Stimulated activated CD4-positive, alpha-beta T cell treated with anti-CD3 and anti-CD28 coated beads, Interleukin-2, amount 100 ng/mL, for 24 hours (primary cell): ENCODE data around the gene MTSS2.
A peak's percentile ranks its signal among the peaks of the same experiment; 100 is the strongest.

Experiments
- DNase-seq, 2 donors: peaks; one replicate each; pipeline ENCODE4 v3.0.0-alpha.2; 2020

The MTSS2 gene

DNA sequence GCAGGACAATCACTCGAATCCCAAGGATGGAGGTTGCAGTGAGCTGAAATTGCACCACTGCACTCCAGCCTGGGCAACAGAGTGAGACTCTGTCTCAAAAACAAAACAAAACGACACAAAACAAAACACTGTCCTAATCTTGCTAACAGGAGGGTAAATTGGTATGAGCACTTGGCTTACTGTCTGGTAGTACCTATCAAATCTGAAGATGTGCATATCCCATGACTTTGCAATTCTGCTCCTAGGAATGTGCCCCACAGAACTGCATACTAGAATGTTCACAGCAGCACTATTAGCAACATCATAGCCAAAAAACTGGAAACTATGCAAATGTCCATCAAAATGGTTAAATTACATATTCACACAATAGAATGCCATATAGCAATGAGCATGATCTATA lies 15.7 kb downstream of the MTSS2 start:
- no peak for DNase-seq

DNA sequence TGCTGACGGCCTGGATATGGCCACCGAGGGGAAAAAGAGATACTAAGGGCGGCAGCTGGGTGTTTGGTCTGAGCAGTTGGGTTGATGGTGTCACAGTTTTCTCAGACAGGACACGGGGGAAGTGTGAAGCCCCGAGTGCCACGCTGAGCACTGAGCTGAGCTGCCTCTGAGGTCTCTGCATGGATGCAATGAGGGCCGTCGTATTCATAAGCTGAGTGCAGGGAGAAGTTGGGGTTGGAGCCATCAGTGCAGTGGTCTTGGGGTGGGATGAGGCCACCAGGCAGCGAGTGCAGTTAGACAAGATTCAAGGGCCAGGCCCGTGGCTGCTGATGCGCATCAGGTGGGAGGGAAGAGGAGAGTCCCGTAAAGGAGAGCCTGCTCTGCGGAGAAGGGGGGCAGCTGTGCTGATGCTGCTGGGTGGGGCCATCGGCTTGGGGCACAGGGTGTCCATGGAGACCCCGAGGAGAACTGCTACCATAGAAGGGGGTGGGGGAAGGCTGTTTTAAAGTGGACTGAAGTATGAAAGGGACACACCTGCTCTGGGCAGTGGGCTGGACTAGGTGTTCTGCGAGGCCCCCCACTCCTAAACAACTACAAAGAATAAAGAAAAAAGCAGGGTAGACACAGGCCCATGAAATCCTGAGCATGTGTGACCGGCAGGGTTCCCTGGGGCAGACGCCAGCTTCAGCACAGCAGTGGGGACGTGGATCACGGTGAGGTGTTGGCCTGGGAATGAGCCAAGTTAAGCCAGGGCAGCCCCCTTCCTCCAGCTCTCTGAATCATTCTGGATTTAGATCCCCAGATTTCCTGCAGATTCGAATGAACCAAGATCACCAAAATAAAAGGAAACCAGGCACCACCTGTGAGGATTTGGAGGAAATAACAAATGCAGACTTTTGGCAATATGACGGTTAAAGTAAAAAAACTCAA lies 19.8 kb downstream of the MTSS2 start:
- DNase-seq, result no peak

DNA sequence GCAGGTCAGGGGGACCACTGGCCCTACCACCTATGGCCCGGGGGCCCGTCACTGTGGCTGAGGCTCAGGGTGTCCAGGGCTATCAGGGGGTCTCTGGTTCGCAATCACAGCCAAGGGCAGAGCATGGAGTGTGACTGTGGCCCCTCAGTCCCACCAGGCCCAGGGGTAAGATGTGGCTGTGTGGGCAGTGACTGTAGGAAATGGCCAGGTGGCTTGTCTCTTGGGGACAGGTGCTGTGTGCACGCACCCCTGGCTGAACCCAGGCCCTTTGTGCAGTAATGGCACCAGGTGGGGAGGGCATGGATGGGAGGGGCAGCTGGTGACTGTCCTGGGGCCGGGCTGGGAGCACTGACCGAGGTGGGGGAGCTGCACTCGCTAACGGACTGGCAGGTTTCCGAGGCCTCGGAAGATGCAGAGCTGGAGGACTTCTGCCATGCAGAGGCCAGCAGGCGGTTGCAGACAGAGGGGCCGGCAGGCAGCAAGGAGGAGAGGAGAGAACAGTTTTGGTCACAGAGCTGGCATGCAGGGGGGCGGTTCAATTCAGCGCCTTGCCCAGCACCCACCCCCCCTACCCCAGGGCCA lies 20.6 kb downstream of the MTSS2 start:
- DNase-seq, result no peak

DNA sequence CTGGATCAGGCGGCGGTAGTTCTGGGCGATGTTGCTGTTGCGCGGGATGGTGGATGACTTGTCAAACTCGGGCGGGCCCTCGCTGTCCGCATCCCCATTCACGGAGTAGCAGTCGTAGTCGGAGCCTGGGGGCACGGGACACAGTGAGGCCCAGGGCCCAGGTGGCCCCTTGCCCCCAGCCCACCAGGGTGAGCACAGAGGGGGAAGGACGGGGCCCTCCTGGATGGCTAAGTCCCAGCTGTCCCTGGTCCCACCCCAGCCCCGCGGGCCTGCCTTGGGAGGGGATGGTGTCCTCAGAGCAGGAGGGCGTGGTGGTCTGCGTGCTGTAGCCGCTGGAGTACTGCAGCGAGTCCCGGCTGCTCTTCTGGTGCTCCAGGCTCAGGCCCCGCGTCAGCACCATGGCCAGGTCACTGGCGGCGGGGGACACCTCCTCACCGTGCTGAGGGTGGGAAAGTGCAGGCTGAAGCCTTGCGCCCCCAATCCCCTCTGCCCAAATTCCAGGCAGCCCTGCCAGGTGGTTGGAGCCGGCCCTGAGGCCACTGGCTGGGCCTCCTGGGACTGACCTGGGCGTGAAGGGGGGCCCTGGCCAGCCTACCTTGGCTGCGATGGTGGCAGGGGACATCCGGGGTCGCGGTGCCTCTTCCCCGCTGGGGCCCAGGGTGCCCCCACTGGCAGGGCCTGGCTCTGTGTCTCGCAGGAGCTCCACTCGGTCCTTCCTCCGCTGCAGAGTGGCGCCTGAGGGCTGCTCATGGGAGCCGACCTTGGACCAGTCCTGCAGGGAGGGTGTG lies 21.3 kb downstream of the MTSS2 start:
- DNase-seq, result no peak

DNA sequence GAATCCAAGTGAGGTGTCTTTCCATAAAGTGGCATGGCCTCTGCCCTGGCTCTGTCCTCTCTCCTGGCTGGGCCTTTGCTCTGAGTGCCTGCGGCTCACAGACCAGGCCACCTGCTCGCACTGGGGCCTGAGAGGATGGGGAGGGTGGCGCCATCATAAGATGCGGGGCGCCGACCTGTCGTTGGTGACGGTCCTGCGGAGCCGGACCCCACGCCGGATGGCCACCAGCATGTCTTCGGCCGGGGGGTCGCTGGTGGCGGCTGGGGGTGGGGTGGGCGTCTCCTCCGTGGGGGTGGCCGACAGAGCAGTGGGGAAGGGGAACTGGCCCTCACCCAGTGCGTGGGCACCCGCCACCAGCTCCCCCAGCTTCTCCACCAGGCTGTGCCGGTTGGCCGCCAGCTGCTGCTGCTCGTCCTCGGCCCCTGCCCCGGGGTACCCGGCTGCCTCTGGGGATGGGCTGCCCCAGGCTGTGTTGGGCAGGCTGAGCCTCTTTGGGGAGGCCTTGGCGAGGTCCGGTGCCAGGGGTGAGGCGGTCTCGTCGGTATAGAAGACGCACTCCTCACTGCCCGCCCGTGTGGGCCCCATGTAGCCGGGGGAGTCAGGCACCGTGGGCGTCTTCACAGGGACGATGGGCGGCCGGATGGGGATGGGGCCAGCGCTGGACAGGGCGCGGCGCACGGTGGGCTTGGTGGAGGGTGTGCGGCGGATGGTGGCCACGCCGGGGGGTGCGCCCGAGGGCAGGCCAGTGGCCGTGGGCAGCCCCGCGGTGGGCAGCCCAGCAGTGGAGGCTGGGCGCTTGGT lies 22.1 kb downstream of the MTSS2 start:
- no peak for DNase-seq

DNA sequence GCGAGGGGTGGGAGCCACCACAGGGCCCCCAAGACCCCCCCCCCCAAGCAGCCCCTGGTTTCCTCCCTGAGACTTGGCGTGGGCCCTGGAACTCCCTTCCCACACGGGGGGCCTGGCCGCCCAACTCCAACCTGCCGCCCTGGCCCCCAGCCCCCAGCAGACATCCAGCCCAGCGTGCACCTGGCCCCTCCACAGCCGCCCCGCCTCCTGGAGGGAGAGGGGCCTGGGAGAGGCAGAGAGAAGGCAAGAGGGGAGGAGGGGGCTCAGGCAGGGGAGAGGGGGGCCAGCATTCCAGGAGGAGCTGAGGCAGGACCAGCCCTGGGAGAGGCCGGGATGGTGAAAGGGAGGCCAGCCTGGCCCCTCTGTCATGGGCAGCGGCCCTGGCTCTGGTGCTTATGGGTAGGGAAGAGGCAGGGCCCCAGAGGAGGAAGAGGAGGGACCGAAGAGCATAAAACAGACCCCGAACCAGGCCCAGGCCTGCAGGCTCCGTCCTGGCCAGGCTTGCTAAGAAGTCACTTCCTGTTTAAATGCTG lies 22.8 kb downstream of the MTSS2 start:
- DNase-seq, result no peak

DNA sequence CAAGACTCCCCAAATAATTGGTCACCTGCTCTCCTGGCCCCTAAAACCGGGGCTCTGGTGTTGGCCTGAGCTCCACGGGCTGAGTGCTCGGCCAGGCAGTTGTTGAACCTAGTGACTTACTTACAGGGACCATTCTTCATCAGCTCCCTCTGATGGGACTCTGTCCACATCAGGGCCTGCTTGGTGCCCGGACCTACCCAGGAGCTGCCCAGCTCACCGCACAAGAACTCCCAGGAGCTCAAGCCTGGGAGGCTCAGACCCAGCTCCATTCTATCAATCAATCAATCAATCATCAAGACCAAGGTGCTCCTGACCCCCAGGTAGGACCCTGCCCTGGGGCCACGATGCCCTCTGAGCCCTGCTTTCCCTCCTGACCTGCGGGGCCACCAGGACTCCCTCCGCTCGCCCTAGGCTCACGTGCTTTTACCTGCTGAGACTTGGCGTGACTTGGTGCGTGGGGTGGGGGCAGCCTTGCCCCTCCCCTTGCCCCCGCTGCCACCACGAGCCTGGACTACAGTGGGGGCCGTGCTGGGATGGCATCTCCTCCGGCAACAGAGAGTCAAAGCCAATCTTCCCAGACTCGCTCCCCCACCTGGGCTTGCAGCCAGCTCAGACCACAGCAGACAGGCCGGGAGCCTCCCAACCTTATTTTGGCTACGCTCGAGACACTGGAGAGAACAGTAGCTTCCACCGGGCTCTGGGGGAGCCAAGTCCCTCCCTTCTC lies 23.8 kb downstream of the MTSS2 start:
- no peak for DNase-seq

DNA sequence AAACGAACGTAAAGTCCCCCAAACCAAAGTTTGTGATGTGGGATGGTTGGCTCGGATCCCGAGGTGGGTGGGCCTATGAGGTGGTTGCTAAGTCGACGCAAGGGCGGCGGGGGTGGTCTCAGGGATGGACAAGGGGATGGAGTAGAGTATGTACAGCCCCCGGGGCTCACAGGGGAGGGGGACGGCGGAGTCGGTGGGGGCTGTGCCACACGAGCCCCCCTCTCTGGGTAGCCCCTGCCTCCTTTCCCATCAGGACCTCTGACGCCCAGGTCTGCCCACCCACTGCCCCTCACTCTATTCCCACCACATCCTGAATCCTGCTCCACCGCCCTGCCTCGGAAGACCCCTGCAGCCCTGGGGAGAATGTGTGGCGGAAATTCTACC lies 24.3 kb downstream of the MTSS2 start:
- DNase-seq, result no peak

DNA sequence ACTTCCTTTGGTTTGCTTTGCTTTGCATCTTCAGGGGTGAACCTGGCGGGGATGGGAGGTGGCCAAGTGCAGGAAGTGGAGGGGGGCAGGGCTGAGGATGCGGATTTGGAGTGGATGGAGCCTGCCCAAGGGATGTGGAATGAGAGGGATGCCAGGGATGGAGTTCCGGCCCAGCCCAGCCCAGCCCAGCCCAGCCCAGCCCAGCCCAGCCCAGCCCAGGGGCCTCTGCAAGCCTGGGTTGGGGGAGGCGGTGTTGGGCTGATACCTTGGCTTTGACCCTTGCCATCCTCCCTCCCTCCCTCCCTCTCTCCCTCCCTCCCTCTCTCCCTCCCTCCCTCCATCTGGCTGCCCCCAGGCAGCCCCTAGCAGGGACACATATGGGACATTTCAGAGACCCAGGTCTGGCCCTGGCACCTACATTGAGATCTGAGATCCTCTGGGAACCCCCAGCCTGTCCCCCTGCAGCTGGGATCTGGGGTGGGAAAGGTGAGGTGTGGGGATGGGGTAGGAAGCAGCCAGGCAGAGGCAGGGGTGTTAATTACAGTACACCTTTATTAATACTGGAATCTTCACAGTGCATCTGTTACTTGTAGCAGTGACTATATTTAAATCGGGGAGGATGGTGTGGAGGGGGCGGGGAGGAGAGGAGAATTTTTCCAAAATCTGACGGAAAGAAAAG lies 25.0 kb downstream of the MTSS2 start:
- no peak for DNase-seq

DNA sequence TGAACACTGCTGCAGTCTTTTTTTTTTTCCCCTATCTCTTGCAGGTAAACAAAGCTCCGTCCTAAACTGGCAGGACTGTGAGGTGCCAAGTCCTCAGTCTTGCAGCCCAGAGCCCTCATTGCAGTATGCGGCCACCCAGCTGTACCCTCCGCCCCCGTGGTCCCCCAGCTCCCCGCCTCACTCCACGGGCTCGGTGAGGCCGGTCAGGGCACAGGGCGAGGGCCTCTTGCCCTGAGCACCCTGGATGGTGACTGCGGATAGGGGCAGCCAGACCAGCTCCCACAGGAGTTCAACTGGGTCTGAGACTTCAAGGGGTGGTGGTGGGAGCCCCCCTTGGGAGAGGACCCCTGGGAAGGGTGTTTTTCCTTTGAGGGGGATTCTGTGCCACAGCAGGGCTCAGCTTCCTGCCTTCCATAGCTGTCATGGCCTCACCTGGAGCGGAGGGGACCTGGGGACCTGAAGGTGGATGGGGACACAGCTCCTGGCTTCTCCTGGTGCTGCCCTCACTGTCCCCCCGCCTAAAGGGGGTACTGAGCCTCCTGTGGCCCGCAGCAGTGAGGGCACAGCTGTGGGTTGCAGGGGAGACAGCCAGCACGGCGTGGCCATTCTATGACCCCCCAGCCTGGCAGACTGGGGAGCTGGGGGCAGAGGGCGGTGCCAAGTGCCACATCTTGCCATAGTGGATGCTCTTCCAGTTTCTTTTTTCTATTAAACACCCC lies 25.7 kb downstream of the MTSS2 start:
- no peak for DNase-seq

DNA sequence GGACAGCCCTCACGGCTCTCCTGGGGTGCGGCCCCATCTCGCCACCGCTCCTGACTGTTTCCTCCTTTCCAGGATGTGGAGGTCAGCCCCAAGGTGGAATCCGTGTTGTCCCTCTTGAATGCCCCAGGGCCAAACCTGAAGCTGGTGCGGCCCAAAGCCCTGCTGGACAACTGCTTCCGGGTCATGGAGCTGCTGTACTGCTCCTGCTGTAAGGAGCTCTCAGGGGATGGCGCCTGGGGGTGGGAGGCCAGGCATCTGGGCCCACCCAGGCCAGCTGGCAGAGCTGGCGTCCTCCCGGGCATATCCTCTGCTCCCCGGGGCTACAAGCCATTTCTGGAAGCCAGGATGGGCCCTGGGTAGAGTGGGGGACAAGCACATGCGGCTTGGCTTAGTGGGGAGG lies 26.3 kb downstream of the MTSS2 start:
- DNase-seq, result no peak

DNA sequence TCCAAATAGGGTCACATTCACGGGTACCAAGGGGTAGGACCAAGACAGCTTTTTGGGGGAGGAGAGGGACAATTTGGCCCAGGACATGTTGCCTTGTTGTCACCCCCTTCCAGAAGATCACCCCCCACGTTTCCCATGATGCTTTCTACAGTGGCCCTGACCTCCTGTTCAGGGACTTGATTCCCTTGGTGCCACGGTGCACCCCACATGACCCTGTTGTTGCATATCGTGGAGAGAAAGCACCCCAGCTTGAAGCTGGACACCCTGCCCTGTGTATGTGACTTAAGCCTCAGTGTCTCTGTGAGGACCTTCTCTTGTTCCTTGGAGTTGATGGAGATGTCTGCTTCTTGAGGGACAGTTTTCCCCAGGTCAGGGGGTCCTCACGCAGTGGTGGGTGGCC lies 26.9 kb downstream of the MTSS2 start:
- DNase-seq, result no peak

DNA sequence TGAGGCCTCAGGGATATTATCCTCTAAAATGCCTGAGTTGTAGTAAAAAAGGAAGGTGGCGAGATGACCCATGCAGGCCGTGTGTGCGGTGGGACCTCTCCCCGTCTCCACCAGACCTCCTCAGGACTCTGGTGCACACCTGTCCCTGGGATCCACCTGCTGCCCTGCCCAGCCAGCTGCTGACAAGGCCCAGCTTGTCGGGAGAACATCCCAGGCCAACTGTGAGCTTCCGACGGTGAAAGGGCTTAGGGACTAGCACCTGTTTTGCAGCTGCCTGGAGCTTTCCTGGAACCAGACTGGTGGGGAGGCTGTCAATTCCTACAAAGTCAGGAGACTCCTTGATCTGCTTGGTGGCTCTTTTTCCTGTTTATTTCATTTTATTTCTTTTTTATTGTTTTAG lies 27.9 kb downstream of the MTSS2 start:
- no peak for DNase-seq

DNA sequence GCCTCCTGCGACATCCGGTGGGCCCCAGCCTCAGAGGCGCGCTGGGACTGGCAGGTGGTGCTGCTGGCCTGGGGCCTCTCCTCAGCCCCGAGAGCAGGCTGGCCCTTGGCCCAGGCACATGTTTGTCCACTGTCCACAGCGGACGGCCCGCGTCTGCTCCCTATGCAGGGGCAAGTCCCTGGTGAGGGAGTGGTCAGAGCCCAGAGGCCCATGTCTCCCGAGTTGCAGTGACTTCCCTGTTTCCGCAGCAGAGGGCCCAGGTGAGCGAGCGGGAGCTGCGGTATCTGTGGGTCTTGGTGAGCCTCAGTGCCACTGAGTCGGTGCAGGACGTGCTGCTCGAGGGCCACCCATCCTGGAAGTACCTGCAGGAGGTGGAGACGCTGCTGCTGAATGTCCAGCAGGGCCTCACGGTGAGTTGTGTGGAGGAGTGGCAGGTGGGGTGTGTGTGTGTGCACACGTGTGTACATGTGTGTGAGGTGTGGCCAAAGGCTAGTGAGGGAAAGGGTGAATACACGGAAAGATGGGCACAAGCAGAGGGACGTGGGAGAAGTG lies 29.1 kb downstream of the MTSS2 start:
- DNase-seq, result no peak

DNA sequence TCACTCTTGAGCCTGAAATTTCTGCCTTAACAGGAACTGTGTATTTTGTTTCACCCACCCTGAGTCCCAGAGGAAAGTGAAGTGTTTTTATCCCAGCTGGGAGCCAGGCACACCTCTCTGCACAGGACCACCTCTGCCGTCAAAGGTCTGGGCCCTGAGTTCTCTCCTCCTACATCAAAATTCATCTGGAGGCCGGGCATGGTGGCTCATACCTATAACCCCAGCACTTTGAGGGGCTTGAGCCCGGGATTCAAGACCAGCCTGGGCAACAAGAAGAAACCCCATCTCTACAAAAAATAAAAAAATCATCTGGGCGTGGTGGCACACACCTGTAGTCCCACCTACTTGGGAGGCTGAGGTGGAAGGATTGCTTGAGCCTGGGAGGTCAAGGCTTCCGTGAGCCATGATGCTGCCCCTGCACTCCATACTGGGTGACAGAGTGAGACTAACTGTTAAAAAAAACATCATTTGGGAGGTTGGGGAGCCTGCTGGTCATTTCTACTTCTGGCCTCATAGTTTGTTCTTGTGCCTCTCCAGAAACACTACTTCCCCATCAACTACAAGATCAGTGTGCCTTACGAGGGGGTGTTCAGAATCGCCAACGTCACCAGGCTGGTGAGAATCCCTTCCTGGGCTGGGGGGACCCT lies 29.7 kb downstream of the MTSS2 start:
- no peak for DNase-seq

DNA sequence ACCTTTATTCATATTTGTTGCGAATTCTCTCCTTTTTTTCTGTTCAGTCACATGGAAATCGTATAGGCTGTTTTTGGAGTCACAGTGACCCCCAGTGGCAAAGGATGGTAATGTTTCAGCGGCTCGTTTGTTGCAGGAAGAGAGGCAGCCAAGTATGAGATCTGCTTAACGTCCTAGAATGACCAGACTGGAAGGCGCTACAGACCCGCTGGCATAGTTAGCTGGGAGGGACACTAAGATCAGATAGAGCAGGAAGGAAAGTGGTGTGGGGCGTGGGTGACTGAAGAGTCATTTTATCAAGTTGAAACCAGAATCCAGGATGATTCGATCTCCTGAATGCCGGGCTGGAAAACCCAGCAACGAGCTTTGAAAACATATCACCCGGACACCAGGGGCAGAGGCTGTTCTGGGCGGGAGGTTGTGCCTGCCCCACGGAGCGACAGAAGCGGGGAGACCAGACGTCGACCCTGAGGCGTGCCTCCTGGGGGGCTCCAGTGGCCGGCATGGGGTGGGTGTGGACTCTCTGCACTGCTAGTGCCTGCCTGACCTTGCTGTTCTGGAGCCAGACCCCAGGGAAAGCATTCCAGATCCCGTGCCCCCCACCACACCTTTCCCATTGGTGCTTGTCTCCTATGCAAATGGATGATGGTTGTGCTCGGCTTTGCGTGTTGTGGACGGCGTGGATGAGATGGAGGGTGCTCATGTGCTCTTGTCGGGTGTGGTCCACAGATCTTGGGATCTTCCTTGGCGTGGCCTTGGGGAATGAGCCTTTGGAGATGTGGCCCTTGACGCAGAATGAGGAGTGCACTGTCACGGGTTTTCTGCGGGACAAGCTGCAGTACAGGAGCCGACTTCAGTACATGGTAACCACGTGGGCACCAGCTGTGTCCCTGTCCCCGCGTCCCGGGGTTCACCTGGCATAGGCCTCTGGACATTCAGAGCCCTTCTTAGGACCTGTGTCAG lies 31.8 kb downstream of the MTSS2 start:
- peak; percentile 84 to 86 for DNase-seq

DNA sequence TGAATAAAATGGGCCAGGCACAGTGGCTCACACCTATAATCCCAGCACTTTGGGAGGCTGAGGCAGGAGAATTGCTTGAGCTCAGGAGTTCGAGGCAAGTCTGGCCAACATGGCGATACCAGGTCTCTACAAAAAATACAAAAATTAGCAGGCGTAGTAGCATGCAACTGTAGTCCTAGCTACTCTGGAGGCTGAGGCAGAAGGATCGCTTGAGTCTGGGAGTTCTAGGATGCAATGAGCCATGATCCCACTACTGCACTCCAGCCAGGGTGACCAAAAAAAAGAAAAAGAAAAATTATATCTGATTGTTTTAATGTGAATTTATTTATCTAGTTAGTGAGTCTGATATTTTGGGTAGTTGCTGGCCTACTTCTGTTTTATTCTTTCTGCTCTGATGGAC lies 32.4 kb downstream of the MTSS2 start:
- no peak for DNase-seq

DNA sequence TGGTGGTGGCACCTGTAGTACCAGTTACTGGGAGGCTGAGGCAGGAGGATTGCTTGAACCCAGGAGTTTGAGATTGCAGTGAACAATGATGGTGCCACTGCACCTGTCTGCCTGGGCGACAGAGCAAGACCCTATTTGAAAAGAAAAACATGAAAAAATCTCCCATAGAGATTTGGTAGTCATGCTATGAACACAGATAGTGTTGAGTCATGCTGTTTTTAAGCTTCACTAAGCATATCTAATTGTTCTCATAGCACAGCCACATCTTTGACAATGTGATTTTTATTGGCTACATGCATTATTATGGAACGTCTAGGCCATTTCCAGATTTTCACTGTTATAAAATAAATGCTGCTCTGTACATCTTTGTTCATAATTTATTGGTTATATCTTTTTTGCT lies 33.5 kb downstream of the MTSS2 start:
- no peak for DNase-seq

DNA sequence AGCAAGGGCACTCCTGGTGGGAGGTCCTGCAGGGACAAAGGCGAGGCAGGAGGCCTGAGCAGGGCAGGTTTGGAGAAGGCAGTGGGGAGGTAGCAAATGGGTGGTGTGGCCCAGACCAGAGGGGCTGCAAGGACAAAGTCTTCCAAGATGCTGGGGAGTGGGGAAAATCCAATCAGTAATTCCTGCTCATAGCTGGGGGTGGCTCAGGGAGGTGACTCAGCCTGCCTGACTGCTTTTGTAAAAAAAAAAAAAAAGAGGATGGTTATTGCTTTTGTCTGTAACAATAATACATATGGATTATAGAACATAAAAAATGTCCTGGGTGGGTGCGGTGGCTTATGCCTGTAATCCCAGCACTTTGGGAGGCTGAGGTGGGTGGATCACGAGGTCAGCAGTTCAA lies 34.3 kb downstream of the MTSS2 start:
- no peak for DNase-seq
